Activated CD4-positive, alpha-beta T cell treated with anti-CD3 and anti-CD28 coated beads for 24 hours (primary cell): ENCODE data around the gene DDX6.
A peak's percentile ranks its signal among the peaks of the same experiment; 100 is the strongest.
"Not testable (repeated sequence)": the region's sequence is repeated elsewhere in the genome, so short reads cannot be mapped to it uniquely, and the experiment has no call there.

ENCODE experiments used
- DNase-seq, 2 donors: peaks; one replicate each; pipeline ENCODE4 v3.0.0-alpha.2; 2020; ENCODE audit warnings: low read depth in 2 of 2

The DDX6 gene

DNA sequence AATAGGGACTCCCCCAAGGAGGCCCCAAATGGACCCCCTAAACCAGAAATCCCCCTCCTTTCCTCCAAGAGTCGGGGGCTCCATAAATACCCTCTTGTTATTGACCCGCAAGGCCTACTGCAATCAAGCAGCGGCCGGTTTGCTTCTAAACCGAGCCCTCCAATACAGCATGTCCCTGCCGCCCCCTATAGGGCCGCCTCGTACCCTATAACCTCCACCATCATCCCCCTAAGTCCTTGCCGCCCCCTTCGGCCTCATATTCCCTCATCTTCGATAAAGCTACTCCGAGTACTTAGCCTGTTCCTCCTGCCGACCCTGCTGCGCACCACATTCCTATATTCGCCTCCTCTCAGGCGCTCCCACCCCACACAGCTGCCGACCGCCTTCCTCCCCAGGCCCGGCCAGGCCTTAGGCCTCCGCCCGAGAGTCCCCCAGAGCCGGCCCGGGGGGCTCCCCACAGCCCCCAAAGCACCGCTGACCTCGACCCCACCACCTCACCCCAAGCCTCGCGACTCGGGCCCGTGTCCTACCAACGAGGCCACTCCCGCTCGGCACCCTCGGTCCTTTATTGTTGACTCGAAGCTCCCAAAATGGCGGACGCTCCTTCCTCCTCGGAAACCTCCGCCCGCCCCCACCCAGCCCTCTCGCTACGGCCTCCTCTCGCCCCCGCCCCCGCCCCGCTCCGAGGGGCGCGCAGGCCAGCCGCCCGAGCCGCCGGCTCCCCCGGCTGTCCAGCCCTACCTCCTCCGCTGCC lies 430 bp downstream of the DDX6 start:
- peak; percentile 23 to 47 for DNase-seq

DNA sequence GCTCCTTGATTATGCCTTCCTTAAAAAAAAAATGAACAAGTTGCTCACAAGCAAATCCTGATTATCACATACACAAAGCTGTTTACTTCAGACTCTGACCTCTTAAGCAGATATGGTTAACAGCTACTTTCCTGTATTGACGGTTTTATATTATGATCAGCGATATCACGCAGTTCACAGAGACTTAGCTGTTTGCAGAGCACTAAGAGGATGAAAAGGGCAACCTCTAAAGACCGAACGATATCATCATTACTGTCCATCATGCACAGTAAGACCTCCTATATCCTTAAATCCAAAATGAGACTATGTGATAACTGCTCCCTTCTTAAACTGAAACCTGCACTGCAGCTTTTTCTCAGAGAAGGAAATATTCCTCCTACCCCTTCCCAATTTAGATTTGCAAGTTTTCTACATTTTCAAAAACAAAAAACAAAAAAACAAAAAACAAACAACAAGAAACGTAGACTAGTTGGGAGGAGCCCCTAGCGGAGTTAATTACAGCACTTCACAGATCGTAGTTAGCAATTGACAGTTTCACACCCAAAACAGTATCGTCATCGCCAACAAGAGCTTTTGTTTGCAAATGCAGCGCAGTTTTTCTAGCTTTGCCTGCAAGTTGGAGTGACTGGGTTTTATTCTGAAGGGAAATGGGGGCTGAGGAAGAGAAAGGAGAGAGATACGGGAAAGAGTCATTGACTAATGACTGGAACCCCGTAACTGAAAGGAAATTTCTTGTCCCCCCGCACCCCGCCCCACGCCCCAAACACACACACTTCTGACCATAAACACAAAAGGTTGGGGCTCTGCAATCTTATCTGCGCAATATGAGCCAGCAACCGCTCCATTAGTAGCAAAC lies 1.2 kb downstream of the DDX6 start:
- DNase-seq = peak in 1 of 2 donors; percentile 10

DNA sequence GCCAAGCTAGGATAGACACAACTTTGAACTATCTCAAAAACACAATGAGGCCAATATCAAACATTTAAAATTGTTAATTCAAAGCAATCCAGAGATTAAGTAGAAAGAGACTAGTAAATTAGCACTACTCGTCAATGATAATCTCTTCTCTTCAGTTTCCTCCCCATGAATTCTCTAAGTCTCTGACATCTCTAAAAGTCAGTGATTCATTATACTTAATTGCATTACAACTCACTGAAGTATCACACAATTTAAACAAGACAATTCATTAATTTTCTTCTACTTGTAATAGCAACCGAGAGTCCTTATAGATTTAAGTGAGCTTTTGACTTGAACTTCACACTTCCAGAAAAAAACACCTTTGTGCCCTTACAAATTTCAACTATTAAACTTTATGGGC lies 4.3 kb downstream of the DDX6 start:
- DNase-seq = no peak

- no peak for DNase-seq
Measured at GRCh38 chr11:118785362-118785761, 5.6 kb downstream of the DDX6 start.

GRCh38 chr11:118783724-118784495 lies 7.1 kb downstream of the DDX6 start:
- DNase-seq = no peak

DNA sequence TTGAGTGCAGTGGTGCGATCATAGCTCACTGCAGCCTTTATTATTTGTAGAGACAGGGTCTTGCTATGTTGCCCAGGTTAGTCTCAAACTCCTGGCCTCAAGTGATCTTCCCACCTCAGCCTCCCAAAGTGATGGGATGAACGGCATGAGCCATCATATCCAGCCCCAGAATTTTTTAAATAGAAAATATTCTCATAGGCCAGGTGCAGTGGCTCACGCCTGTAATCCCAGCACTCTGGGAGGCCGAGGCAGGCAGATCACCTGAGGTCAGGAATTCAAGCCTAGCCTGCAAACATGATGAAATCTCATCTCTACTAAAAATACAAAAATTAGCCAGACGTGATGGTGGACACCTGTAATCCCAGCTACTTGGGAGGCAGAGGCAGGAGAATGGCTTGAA lies 7.6 kb downstream of the DDX6 start:
- not testable (repeated sequence) for DNase-seq

GRCh38 chr11:118778898-118779297 lies 12.1 kb downstream of the DDX6 start:
- DNase-seq = no peak

- DNase-seq = no peak
Measured at GRCh38 chr11:118774032-118774431, 16.9 kb downstream of the DDX6 start.

DNA sequence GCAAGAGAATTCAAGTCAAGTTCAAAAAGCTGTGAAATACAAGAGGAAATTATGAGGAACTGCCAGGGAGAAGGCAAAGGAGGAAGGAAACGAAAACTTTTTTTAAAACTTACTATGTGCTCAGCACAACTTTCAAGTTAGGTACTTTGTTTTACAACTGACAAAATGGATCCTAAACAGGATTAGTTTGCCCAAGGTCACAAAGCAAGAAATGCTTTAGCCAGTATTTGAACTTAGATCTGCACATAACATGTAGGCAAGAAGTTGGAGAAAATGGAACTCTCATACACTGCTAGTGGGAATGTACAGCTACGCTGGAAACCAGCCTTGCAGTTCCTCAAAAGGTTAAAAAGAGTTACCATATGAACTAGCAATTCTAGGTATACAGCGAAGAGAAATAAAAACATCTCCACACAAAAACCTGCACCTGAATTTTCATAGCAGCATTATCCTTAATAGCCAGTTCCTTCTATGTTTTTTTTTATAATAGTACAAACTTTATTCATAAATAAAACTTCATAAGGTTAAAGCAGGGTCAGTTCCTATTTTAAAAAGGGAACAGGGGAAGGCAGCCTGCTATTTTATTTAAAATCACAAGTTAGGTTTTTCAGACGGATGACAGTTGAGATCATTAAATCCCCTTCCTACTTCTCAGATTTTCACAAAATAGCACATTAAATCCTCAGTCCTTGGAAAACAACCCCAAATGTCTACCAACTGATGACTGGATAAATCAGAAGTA lies 19.2 kb downstream of the DDX6 start:
- no peak for DNase-seq

- no peak for DNase-seq
Measured at GRCh38 chr11:118768690-118769089, 22.3 kb downstream of the DDX6 start.

DNA sequence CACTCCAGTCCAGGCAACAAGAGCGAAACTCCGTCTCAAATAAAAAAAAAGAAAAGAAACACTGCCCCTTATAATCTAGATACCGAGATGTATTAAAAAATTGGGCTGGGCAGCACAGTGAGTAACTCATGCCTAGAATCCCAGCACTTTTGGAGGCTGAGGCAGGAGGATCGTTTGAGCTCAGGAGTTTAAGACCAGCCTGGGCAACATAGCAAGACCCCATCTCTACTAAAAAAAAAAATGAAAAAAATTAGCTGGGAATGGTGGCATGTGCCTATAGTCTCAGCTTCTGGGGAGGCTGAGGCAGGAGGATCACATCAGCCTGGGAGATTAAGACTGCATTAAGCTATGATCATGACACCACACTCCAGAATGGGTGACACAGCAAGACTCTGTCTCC lies 24.9 kb downstream of the DDX6 start:
- DNase-seq = no peak

GRCh38 chr11:118765095-118765691 lies 25.8 kb downstream of the DDX6 start:
- DNase-seq = not testable (repeated sequence)

GRCh38 chr11:118763041-118763440 lies 27.9 kb downstream of the DDX6 start:
- DNase-seq = no peak

- DNase-seq = not testable (repeated sequence)
Measured at GRCh38 chr11:118761981-118762380, 29.0 kb downstream of the DDX6 start.

GRCh38 chr11:118757876-118758399 lies 33.0 kb downstream of the DDX6 start:
- DNase-seq = no peak

- no peak for DNase-seq
Measured at GRCh38 chr11:118752654-118753053, 38.3 kb downstream of the DDX6 start.

- DNase-seq = no peak
Measured at GRCh38 chr11:118749429-118749828, 41.5 kb downstream of the DDX6 start.

- no peak for DNase-seq
Measured at GRCh38 chr11:118748056-118748455, 42.9 kb downstream of the DDX6 start.

GRCh38 chr11:118746988-118747585 lies 43.9 kb downstream of the DDX6 start:
- DNase-seq = no peak

- no peak for DNase-seq
Measured at GRCh38 chr11:118744046-118744445, 46.9 kb downstream of the DDX6 start.
